ENCODE data around the gene ACIN1. TPM values are rescaled to one million over a fixed set of nuclear protein-coding genes. Genes with fewer than 3 reads are reported as not detected.
A peak's percentile ranks its signal among the peaks of the same experiment; 100 is the strongest.

Gene ACIN1
- total and polyA plus RNA-seq, 2 of the 13 experiments (the other 11 are each of a cell fraction or from before 2014, with no cell fraction given): 165 to 183 TPM

GRCh38 chr14:23009939-23010726 lies 84.8 kb downstream of the ACIN1 start, which contains the start of gene C14orf93 (continued):
- no peak; the same call in 1 of the 2 replicates for TF ChIP-seq ZSCAN5A (CRISPR knock-in tag; IDR thresholded peaks at IDR 0.05; ENCODE audit: borderline replicate concordance)
- TF ChIP-seq MYNN (CRISPR knock-in tag; IDR thresholded peaks at IDR 0.05; ENCODE audit: low read depth): no peak
- no peak for TF ChIP-seq ZNF251 (CRISPR knock-in tag; IDR thresholded peaks at IDR 0.05)
- TF ChIP-seq FOXP4 (CRISPR knock-in tag; IDR thresholded peaks at IDR 0.05): peak; percentile 50
- TF ChIP-seq ZNF343 (CRISPR knock-in tag; IDR thresholded peaks at IDR 0.05): no peak
- TF ChIP-seq SP2 (CRISPR knock-in tag; IDR thresholded peaks at IDR 0.05): peak; percentile 55; the same call in 1 of the 2 replicates
- 0 out of 2 replicates have a peak, but pooled peaks have one; percentile 87 for TF ChIP-seq ARID2 (CRISPR knock-in tag; IDR thresholded peaks at IDR 0.05; ENCODE audit: borderline replicate concordance)
- TF ChIP-seq IKZF4 (CRISPR knock-in tag; IDR thresholded peaks at IDR 0.05; ENCODE audit: borderline replicate concordance, low read depth, not compliant biosample characterization): peak; percentile 61
- no peak for TF ChIP-seq CSRNP2 (CRISPR knock-in tag; conservative IDR thresholded peaks at IDR 0.05; ENCODE audit: low read depth)
- TF ChIP-seq ZNF10 (CRISPR knock-in tag; IDR thresholded peaks at IDR 0.05; ENCODE audit: borderline replicate concordance, low read depth): no peak
- TF ChIP-seq TARDBP (CRISPR knock-in tag; IDR thresholded peaks at IDR 0.05): no peak
- peak; percentile 40; the same call in 1 of the 2 replicates for TF ChIP-seq SRY (CRISPR knock-in tag; IDR thresholded peaks at IDR 0.05)
- no peak for TF ChIP-seq ZNF337 (CRISPR knock-in tag; IDR thresholded peaks at IDR 0.05; ENCODE audit: borderline replicate concordance, low read depth)
- no peak; the same call in 1 of the 2 replicates for TF ChIP-seq ZNF558 (CRISPR knock-in tag; IDR thresholded peaks at IDR 0.05; ENCODE audit: borderline replicate concordance)
- TF ChIP-seq IRF9 (CRISPR knock-in tag; IDR thresholded peaks at IDR 0.05; ENCODE audit: borderline replicate concordance): peak; percentile 44; the same call in 1 of the 2 replicates
- TF ChIP-seq RARG (CRISPR knock-in tag; IDR thresholded peaks at IDR 0.05; ENCODE audit: low read depth): no peak
- TF ChIP-seq REXO4 (CRISPR knock-in tag; IDR thresholded peaks at IDR 0.05; ENCODE audit: borderline replicate concordance): no peak
- peak; percentile 93 for TF ChIP-seq SNAI1 (CRISPR knock-in tag; IDR thresholded peaks at IDR 0.05; ENCODE audit: borderline replicate concordance)
- TF ChIP-seq CBX1 (IDR thresholded peaks at IDR 0.05; ENCODE audit: low read depth): no peak
- no peak for TF ChIP-seq HBP1 (CRISPR knock-in tag; IDR thresholded peaks at IDR 0.05; ENCODE audit: low read depth)
- TF ChIP-seq MYC (CRISPR knock-in tag; IDR thresholded peaks at IDR 0.05; ENCODE audit: borderline replicate concordance): peak; percentile 63; the same call in 1 of the 2 replicates

Data from HepG2 (cell line).